RWPE2 (cell line): ENCODE measurements around the gene CAT.

Experiments used
- ATAC-seq: fragments of 200-7000 bp; cut with Tn5 transposase; 3 replicates; pipeline ENCODE4 v1.9.1; 2021; ENCODE audit warnings: low read depth
- DNase-seq: peaks from one replicate; pipeline ENCODE4 v3.0.0-alpha.2; 2020; ENCODE audit warnings: low spot score
- H3K27ac ChIP-seq: fragments of 450-650 bp; 2 replicates; pipeline ENCODE4 v1.5.1; 2017; ENCODE audit warnings: mild to moderate bottlenecking; ENCODE audit not compliant: poor library complexity, severe bottlenecking
- H3K27me3 ChIP-seq: fragments of 250-450 bp; sonication (Bioruptor Pico); 2 replicates; pipeline ENCODE4 v1.5.1; 2021; ENCODE audit warnings: mild to moderate bottlenecking, moderate library complexity; ENCODE audit not compliant: insufficient read depth, poor library complexity, severe bottlenecking
- H3K36me3 ChIP-seq: fragments of 250-450 bp; sonication (Bioruptor Pico); 2 replicates; pipeline ENCODE4 v1.5.1; 2020; ENCODE audit warnings: low read depth, mild to moderate bottlenecking, moderate library complexity
- H3K4me1 ChIP-seq: fragments of 250-450 bp; sonication (Bioruptor Pico); 2 replicates; pipeline ENCODE4 v1.5.1; 2021; ENCODE audit warnings: mild to moderate bottlenecking, moderate library complexity; ENCODE audit not compliant: insufficient read depth, poor library complexity, severe bottlenecking
- H3K4me3 ChIP-seq: fragments of 250-450 bp; sonication (Bioruptor Pico); 2 replicates; pipeline ENCODE4 v1.5.1; 2021; ENCODE audit warnings: mild to moderate bottlenecking, moderate library complexity; ENCODE audit not compliant: severe bottlenecking
- H3K9me3 ChIP-seq: fragments of 250-450 bp; sonication (Bioruptor Pico); 2 replicates; pipeline ENCODE4 v1.5.1; 2021; ENCODE audit warnings: mild to moderate bottlenecking, moderate library complexity; ENCODE audit not compliant: severe bottlenecking
- TF ChIP-seq, protein P1 (sequence below): fragments of 450-650 bp; IDR thresholded peaks from one replicate; pipeline ENCODE4 v1.5.1; 2017; ENCODE audit warnings: mild to moderate bottlenecking, moderate library complexity; ENCODE audit not compliant: poor library complexity, severe bottlenecking

The CAT gene

GRCh38 chr11:34478845-34479663 lies 40.3 kb downstream of the CAT start:
- DNase-seq (no peak), ATAC-seq (no peak)
- Histone ChIP-seq H3K9me3 (no peaks in the 10 kb centered on the region), H3K4me1 (peaks cover 6% of the 10 kb centered on the region), H3K4me3 (no peak overlapping the region), H3K27me3 (no peaks in the 10 kb centered on the region), H3K27ac (no peak overlapping the region), H3K36me3 (no peaks in the 10 kb centered on the region)
- TF ChIP-seq, protein P1, sequence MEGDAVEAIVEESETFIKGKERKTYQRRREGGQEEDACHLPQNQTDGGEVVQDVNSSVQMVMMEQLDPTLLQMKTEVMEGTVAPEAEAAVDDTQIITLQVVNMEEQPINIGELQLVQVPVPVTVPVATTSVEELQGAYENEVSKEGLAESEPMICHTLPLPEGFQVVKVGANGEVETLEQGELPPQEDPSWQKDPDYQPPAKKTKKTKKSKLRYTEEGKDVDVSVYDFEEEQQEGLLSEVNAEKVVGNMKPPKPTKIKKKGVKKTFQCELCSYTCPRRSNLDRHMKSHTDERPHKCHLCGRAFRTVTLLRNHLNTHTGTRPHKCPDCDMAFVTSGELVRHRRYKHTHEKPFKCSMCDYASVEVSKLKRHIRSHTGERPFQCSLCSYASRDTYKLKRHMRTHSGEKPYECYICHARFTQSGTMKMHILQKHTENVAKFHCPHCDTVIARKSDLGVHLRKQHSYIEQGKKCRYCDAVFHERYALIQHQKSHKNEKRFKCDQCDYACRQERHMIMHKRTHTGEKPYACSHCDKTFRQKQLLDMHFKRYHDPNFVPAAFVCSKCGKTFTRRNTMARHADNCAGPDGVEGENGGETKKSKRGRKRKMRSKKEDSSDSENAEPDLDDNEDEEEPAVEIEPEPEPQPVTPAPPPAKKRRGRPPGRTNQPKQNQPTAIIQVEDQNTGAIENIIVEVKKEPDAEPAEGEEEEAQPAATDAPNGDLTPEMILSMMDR, result no peak

- no peaks in the 10 kb centered on the region for H3K27me3 ChIP-seq
- H3K4me3 ChIP-seq, result no peak overlapping the region
- no peak overlapping the region for H3K27ac ChIP-seq
- H3K4me1 ChIP-seq, result peaks cover 6% of the 10 kb centered on the region
- DNase-seq, result no peak
- H3K36me3 ChIP-seq, result no peaks in the 10 kb centered on the region
- peak; percentile 52; the same call in 2 of the 3 replicates for ATAC-seq
- H3K9me3 ChIP-seq, result no peaks in the 10 kb centered on the region
- TF ChIP-seq, protein P1, result no peak
Measured at GRCh38 chr11:34480314-34480713, 41.6 kb downstream of the CAT start.

DNA sequence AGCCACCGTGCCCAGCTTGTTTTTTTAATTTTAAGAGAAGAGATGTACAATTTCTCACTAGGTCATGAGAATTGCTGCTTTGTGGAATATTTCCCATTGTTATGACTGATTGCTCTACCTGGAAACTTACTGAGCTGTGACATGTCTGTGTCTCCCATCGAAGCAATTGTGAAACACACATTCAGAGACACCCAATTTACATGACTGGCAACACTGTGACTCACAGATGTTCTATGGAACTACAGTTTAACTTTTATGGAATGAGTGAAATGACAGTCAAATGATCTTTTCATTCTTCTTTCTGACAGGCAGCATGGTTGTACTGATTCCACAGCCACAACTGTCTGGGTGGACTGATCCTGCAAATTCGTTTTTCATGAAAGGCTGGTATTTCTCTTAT lies 42.6 kb downstream of the CAT start:
- DNase-seq (no peak), ATAC-seq (0 out of 3 replicates have a peak, but pooled peaks have one; percentile 25)
- H3K27ac ChIP-seq, result no peak overlapping the region
- TF ChIP-seq, protein P1, result no peak
- no peak overlapping the region for H3K4me3 ChIP-seq
- H3K27me3 ChIP-seq, result no peaks in the 10 kb centered on the region
- H3K4me1 ChIP-seq, result peaks cover 6% of the 10 kb centered on the region
- H3K36me3 ChIP-seq, result no peaks in the 10 kb centered on the region
- no peaks in the 10 kb centered on the region for H3K9me3 ChIP-seq

DNA sequence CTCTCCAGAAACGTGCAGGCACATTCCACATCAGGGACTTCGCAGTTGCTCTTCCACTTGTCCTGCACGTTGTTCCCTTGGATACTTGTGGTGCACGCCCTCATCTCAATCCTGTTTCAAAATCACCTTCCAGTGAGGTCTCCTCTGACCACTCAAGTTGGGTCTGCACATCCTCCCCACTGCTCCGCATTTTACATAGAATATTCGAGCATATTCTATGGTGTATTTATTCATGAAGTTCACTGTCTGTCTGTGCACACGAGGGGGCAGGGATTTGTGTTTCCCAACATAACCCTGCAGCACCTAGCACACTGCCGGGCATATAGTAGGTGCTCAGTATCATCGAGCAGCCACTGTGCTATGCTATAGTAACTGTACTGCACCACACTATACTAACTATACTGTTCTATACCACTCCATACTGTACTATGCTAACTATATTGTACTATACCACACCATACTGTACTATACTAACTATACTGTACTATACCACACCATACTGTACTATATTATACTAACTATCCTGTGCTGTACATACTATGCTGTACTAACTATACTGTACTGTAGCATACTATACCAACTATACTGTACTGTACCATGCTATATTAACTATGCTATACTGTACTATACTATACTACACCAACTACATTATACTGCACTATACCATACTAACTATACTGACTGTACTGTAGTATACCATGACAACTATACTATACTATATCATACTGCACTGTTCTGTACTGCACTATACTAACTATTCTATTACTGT lies 44.6 kb downstream of the CAT start:
- Histone ChIP-seq H3K27ac (no peak overlapping the region), H3K9me3 (no peaks in the 10 kb centered on the region), H3K4me3 (no peak overlapping the region), H3K36me3 (no peaks in the 10 kb centered on the region), H3K27me3 (no peaks in the 10 kb centered on the region), H3K4me1 (peaks cover 6% of the 10 kb centered on the region)
- no peak for DNase-seq
- no peak for ATAC-seq
- TF ChIP-seq, protein P1, result no peak
